B cell (primary cell): ENCODE data around the gene MUC20.

Experiments
- CTCF ChIP-seq: fragments of 200-600 bp; IDR thresholded peaks from one replicate; pipeline ENCODE4 v1.8.0; 2022; ENCODE audit warnings: antibody characterized with exemption, mild to moderate bottlenecking
- EZH2 ChIP-seq: IDR thresholded peaks from 2 replicates; pipeline ENCODE4 v1.6.1; 2012; ENCODE audit warnings: borderline replicate concordance, low read depth, mild to moderate bottlenecking, moderate library complexity, low read length; ENCODE audit not compliant: insufficient read depth, poor library complexity, severe bottlenecking

- TF ChIP-seq CTCF, result no peak
- TF ChIP-seq EZH2, result no peak
Measured at GRCh38 chr3:195744437-195744836, 23.7 kb downstream of the MUC20 start.
